Activated CD4-positive, alpha-beta T cell treated with anti-CD3 and anti-CD28 coated beads for 24 hours (primary cell): Measurements from ENCODE around the gene CCDC39.

Source experiments
- DNase-seq, 2 donors: peaks; one replicate each; pipeline ENCODE4 v3.0.0-alpha.2; 2020; ENCODE audit warnings: low read depth in 2 of 2

CCDC39 gene

DNA sequence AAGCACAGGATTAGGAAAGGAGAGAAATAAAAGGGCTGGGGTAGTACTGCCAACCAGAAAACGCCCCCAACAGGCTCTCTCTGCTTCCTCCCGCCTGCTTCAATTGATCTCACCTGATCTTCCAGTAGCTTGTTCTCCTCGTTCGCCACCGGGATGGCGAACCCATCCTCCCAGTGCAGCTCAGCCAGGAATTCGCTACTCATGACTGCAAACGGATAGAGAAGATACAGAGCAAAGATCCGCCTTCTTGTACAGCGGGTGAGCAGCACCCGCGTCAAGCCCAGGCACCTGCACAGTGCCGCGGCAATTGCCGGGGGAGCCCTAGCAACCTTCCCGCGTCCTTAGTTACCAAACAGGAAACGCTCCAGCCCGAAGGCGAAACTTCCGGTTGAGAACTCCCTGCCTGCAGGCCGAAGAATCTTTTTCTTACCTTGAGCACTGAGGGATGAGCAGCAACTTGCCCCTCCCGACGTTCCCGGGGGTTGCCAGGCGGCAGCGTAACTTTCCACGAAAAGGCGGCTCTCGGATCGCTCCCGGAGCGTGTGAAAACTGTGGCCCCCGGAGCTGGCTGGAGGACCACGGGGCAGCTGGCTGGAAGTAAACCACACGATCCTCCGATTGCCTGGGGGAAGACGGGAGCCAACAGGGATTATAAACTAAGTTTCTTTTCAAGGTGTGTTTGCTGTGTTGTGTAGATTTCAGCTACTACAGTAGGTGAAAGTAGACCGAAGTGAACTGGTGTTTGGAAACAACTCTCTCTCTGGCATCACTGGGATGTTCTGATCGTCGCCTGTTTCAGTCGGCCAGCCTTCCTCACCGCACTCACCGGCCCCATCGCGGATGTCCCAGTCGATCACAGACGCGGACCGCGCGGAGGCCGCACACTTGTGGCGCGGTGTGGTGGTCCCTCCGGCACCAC, at the start of gene CCDC39:
Gene CCDC39 (minus strand): TSS at position 312 of the 919 bp plus-strand sequence. CDS start 109 bp downstream, at position 203.
- peak; percentile 68 to 70 for DNase-seq

- no peak for DNase-seq
Measured at GRCh38 chr3:180720012-180720411, 40.7 kb upstream of the CCDC39 start.

DNA sequence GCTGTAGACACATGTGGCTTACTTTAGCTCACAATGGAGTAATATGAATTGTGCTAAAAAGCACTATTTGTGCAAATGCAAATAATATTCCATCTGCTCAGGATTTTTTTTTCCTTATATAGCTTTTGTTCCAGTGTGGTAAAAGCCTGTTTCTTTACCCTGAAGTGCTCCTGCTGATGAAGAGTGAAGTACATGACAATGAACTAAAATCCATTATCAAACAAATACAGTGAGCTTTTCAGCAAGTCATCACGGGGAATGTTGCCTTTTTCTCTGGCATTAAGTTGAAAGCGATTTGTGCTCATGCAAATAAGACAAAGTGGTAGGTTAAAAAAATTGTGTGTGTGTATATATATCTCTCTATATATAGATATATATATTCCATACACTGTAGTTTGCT, 28.6 kb upstream of the CCDC39 start:
- DNase-seq = no peak

DNA sequence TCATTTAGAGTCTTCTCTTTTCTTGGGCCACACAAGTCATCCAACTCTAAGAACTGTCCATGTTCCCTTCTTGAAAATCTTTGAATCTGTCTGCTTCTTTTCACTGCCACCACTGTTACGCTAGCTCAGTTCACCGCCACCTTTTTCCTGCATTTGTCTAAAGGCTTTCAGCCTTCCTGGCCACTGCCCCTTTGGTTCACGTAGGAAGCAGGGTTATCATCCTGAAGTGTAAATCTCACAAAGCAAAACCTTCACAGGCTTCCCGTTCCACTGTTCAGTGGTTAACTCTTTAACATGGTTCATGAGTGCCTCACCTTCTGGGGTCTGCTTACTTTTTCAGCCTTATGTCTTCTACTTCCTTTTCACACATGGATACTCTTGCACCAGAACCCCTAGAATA, 26.3 kb upstream of the CCDC39 start:
- DNase-seq = no peak

GRCh38 chr3:180704532-180704931, 25.2 kb upstream of the CCDC39 start:
- DNase-seq = no peak

DNA sequence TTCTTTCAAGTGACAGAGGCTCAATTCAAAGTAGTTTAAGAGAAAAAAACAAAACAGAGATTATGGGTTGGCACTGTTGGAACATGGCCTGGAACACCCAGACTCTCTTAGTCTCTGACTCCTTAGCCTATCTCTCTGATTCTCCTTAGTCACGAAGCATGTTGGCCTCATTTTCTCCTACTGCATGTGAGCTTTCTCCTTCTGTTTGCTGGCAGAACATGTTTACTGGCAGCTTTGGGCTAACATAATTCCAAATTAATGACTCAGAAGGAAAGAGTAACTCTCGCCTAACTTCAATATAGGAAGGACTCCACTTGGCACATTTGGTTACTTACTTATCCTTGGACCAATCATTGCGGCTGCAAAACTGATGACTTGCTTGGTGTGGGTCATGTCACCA, 21.7 kb upstream of the CCDC39 start:
- no peak for DNase-seq

DNA sequence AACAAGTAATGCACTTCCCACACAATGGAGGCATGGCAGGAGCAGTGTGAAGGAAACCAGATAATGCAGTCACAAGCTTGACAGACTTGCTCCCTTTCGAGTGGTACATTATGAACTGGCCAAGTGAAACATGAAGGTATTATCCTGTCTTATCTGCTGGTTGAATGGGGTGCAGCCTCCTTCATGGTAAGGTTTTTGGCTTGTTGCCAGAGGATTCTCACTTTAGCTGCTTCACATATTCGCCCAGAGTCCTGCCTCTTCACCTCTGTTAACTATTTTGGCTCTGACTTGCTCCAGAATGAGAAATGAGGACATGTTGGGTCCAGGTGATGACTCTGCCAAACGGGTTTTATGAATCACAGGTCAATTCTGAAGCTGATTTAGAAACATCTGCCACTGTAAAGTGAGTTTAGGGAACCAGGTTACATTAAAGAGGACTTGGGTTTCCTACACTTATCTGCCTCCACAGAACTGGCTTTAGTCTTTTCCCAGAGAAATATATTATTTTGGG, 19.5 kb upstream of the CCDC39 start:
- no peak for DNase-seq

- DNase-seq = no peak
Measured at GRCh38 chr3:180694321-180694720, 15.0 kb upstream of the CCDC39 start.

GRCh38 chr3:180693656-180694055, 14.4 kb upstream of the CCDC39 start:
- DNase-seq = no peak

- DNase-seq = no peak
Measured at GRCh38 chr3:180690061-180690460, 10.8 kb upstream of the CCDC39 start.

- no peak for DNase-seq
Measured at GRCh38 chr3:180684807-180685206, 5.5 kb upstream of the CCDC39 start.

DNA sequence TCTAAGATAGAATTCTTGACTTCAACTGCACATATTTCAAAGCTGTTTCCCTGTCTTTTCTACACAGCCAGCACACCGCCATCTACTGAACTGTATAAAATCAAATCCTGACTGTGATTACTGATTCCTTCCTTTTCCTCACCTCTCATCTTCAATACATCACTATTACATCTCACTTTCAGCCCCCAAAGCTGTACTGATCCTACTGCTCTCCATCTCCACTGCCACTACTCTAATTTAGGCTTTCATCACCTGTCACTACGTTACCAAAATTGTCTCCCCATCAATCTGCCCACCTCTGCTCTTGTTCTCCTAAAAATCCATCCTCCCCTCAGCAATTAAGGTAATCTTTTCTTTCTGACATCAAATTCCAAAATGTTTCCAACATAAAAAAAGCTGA, 4.5 kb upstream of the CCDC39 start:
- no peak for DNase-seq

DNA sequence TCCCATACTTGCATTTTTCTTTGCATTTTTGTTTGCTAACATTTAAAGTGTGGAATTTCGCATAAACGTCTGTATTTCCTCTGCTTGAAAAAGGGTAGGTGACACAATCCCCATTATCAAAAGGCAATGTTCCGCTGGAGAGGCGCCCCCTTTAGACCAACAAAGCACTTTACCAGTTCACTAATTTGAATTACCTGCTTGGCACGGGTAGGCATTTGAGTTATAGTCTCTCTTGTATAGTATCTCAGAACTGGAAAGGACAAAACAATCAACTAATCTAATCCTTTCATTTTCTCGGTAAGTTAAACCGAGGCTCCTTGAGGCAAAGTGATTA, 775 bp upstream of the CCDC39 start:
- peak in 1 of 2 donors; percentile 5 for DNase-seq

DNA sequence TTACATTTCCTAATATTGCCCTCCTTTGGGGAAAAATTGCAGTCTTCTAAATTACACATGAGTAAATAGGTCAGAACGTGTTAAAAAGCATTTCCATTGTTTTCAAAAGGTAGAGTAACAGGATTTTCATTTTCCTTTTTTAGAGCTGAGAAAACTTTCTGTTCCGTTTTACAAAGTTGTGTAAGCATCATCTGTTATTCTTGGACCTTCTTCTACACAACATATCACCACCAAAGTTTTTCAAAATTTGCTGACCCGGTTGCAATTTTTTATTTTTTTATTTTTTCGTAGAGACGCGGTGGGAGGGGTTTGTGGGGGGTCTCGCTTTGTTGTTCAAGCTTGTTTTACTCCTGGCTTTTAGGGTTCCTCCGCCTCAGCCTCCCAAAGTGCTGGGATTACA, 1.1 kb downstream of the CCDC39 start:
- DNase-seq = no peak

DNA sequence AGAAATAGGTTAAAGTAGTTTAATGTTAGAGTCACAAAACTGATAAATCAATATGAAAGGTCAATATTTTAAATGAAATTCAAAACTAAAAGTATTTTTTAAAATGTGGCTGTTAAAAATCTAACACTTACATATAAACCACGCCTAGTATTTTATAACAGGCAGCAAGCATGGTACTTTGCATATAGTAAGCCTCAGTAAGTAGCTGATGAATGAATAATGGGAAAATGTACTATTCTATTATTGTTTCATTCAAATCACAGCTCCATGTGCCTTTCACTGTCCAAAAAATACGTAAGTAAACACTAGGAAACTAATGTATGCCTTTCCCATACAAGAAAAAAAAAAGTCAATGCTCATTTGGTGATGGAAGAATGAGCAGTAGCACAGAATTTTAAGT, 17.8 kb downstream of the CCDC39 start:
- no peak for DNase-seq

DNA sequence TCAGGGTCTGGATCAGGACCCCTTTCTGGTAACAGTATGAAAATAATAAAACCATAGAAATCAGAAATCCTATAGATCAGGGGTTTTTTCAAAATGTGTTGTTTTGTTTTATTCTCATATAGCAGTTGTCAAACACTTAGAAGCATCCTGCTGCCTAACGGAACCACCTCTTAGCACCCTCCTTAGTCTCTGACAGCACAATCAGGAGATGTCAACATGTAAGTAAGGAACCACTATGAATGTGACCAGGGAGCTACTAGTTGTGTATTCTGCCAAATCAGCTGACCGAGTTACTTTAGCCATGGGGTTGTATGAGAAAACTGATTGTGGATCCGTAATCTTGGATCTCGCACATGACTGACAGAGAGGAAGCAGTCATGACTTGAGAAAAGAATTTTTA, 22.2 kb downstream of the CCDC39 start:
- DNase-seq = no peak

DNA sequence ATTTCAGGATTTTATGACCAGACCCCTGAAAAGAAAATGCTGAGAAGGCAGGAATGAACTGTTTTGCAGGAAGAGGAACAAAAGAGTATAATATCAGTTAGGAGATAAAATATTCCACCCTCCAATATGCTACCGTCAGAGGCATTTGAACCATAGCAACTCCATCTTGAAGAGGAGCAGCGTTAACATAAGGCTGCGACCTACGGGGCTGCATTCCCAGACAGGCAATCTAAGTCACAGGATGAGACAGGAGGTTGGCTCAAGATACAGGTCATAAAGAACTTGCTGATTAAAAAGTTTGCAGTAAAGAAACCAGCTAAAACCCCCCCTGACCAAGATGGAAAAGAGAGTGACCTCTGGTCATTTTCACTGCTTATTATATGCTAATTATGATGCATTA, 22.9 kb downstream of the CCDC39 start:
- no peak for DNase-seq

- no peak for DNase-seq
Measured at GRCh38 chr3:180646187-180646790, 33.0 kb downstream of the CCDC39 start.

DNA sequence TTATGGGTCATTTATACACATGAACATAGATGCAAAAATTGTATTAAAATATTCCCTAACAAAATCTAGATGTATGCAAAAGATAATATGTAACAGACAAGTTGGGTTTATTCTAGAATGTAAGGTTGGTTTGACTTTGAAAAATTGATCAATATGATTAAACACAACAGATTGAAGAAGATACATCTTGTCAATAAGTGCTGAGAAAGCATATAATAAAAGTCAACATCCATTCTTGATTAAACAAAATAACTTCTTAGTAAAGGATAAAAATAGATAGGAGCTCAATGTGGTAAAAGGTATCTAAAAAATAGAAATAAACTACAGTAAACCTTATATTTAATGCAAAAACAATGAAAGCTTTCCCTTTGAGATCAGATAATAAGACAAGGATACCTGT, 38.3 kb downstream of the CCDC39 start:
- DNase-seq = no peak

- DNase-seq = no peak
Measured at GRCh38 chr3:180633722-180634121, 45.6 kb downstream of the CCDC39 start.

GRCh38 chr3:180631317-180631716, 48.0 kb downstream of the CCDC39 start:
- DNase-seq = no peak

- no peak for DNase-seq
Measured at GRCh38 chr3:180630371-180630770, 48.9 kb downstream of the CCDC39 start.

- DNase-seq = no peak
Measured at GRCh38 chr3:180626844-180627243, 52.4 kb downstream of the CCDC39 start.
